ENCODE measurements around the gene SLC10A6.
A peak's percentile ranks its signal among the peaks of the same experiment; 100 is the strongest.

Gene SLC10A6

DNA sequence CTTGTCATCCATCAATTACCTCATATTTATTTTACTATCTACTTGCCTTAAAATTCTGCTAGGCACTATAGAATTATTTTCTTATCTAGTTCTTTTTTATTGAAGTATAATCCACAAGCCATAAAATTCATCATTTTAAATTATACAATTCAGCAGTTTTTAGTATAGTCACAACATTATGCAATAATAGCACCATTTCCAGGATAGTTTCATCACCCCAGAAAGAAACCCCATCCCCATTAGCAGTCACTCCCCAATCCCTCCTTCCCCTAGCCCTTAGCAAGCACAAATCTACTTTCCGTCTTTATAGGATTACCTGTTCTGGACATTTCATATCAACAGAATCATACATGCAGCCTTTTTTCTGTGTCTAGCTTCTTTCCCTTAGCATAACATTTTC is 15.6 kb downstream of the SLC10A6 start:
- Mint-ChIP-seq H3K27ac (no peak overlapping the region), H3K36me3 (ENCODE audit: low read depth) (peaks cover 3% of the 10 kb centered on the region), H3K4me3 (no peak overlapping the region), H3K27me3 (ENCODE audit: low read depth, poor library complexity) (peaks cover 3% of the 10 kb centered on the region), H3K9me3 (peaks cover 21% of the 10 kb centered on the region), H3K4me1 (peaks cover 25% of the 10 kb centered on the region)
- TF ChIP-seq, protein P1, sequence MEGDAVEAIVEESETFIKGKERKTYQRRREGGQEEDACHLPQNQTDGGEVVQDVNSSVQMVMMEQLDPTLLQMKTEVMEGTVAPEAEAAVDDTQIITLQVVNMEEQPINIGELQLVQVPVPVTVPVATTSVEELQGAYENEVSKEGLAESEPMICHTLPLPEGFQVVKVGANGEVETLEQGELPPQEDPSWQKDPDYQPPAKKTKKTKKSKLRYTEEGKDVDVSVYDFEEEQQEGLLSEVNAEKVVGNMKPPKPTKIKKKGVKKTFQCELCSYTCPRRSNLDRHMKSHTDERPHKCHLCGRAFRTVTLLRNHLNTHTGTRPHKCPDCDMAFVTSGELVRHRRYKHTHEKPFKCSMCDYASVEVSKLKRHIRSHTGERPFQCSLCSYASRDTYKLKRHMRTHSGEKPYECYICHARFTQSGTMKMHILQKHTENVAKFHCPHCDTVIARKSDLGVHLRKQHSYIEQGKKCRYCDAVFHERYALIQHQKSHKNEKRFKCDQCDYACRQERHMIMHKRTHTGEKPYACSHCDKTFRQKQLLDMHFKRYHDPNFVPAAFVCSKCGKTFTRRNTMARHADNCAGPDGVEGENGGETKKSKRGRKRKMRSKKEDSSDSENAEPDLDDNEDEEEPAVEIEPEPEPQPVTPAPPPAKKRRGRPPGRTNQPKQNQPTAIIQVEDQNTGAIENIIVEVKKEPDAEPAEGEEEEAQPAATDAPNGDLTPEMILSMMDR (IDR thresholded peaks at IDR 0.05), result no peak
- no peak for DNase-seq

DNA sequence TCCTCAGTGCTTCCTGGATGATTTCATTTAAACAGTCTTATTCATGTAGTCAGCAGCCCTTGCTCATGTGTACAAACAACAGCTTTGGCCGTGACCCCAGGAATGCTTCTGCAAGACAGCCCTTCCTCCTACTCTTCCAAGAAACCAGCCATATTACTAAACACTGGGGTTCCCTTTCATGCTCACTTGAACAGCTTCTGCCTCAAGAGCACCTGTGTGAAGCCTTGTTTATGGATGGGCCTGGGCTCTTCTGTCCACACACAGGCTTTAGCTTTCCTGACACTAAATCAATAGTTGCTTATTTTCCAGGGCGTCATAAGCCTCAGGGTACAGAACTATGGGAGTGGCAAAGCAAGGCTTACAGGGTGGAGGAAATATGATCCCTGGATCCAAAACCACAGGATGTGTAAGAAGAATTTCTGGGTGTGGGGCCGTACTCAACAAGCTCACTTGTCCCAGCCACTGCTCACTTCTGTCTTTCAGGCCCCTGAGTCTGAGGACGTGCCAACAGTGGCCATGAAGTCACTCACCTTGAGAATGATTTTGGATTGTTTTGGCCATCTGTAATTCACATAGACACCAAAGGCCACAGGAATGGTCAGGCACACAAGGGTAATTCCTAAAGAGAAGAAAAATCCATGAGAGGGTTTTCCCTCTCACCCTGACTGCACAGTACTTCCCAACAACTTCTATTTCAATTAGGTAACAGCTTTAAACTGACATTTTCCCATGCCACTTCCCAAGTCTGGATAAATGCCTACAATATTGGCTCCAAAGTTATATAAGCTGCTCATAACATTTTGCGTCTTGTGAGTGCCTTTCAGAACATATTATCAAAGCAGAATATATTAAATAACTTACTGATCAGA is 17.7 kb downstream of the SLC10A6 start:
- Mint-ChIP-seq H3K4me1 (peaks cover 27% of the 10 kb centered on the region), H3K27me3 (ENCODE audit: low read depth, poor library complexity) (peaks cover 3% of the 10 kb centered on the region), H3K27ac (peak overlapping the region; percentile 97), H3K36me3 (ENCODE audit: low read depth) (peaks cover 4% of the 10 kb centered on the region), H3K4me3 (no peak overlapping the region), H3K9me3 (peaks cover 22% of the 10 kb centered on the region)
- TF ChIP-seq, protein P1 (IDR thresholded peaks at IDR 0.05), result no peak
- DNase-seq, result no peak

DNA sequence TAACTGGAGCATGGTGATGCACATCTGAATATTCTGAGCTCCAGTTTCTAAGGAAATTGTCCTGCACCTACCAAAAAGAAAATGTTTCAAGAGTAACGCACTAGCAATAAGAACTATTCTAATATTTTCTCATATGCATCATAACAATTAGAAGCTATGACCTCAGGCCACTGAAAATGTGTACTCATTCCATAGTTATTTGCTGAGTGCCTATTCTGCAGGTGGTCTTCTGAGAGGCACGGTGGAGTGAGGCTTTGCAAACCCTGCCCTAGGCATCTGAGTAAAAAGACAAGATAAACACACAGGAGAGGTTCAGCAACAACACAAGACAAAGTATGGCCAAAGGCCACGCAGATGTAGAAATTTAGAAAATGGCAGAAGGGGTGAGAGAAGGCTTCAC is 23.7 kb downstream of the SLC10A6 start:
- H3K4me3 Mint-ChIP-seq, result no peak overlapping the region
- TF ChIP-seq, protein P1 (IDR thresholded peaks at IDR 0.05), result no peak
- peaks cover 4% of the 10 kb centered on the region for H3K4me1 Mint-ChIP-seq
- H3K27ac Mint-ChIP-seq, result no peak overlapping the region
- peaks cover 14% of the 10 kb centered on the region for H3K9me3 Mint-ChIP-seq
- H3K36me3 Mint-ChIP-seq (ENCODE audit: low read depth), result peaks cover 4% of the 10 kb centered on the region
- H3K27me3 Mint-ChIP-seq (ENCODE audit: low read depth, poor library complexity), result peaks cover 4% of the 10 kb centered on the region
- no peak for DNase-seq

DNA sequence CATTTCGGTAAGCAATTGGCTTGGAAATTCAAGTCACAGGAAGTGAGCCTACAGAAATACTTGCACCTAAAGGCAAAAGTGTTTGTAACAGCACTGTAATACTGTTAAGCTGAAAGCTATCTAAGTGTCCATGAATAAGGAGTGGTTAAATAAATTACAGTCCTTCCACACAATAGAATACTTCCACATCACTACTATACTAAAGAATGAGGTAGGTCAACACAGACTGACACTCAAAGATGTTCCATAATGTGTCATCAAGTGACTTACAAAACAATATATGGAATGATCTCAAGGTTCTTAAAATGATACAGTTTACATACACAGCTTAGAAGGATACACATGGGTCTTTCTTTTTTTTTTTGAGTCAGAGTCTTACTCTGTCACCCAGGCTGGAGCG is 27.0 kb downstream of the SLC10A6 start:
- H3K27me3 Mint-ChIP-seq (ENCODE audit: low read depth, poor library complexity), result peaks cover 4% of the 10 kb centered on the region
- no peak overlapping the region for H3K4me3 Mint-ChIP-seq
- H3K9me3 Mint-ChIP-seq, result peaks cover 3% of the 10 kb centered on the region

DNA sequence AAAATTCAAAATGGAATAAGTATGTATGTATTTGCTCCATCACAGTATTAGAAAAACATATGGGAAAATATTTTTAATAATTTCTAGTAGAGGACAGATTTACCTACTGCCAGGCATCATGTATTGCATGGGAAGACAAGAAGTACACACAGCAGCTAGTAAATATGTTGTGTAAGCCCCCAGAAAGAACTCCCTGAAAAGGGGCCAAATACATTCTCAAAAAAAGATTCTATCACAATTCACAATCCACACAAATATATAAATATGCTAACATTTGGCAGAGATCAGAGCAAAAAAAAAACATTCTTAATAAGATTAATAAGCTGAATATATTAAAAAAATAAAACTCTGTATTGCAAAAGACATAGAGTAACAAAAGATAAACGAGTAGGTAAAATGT is 28.0 kb downstream of the SLC10A6 start:
- DNase-seq, result no peak
- Mint-ChIP-seq H3K9me3 (peaks cover 3% of the 10 kb centered on the region), H3K4me3 (no peak overlapping the region), H3K4me1 (no peaks in the 10 kb centered on the region), H3K36me3 (ENCODE audit: low read depth) (peaks cover 26% of the 10 kb centered on the region), H3K27ac (no peak overlapping the region), H3K27me3 (ENCODE audit: low read depth, poor library complexity) (peaks cover 4% of the 10 kb centered on the region)
- TF ChIP-seq, protein P1 (IDR thresholded peaks at IDR 0.05), result no peak

More for the DNA sequence above, 27.0 kb downstream of the SLC10A6 start:
- no peaks in the 10 kb centered on the region for H3K4me1 Mint-ChIP-seq
- TF ChIP-seq, protein P1 (IDR thresholded peaks at IDR 0.05), result no peak
- DNase-seq, result no peak
- no peak overlapping the region for H3K27ac Mint-ChIP-seq
- H3K36me3 Mint-ChIP-seq (ENCODE audit: low read depth), result peaks cover 16% of the 10 kb centered on the region

DNA sequence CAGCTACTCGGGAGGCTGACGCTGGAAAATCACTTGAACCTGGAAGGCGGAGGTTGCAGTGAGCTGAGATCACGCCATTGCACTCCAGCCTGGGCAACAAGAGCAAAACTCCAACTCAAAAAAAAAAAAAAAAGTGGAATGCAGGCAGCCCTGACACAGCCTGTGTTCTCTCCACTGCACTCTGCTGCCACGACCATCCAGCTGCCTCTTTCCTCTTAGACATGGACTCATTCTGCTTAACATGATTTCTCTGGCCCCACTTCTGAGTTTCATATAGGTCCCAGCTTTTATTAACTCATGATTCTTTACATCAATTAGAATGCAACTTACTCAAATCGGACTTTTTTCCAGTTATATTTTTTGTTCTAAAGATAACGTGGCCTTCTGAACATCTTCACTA is 29.6 kb downstream of the SLC10A6 start:
- H3K27me3 Mint-ChIP-seq (ENCODE audit: low read depth, poor library complexity), result peaks cover 4% of the 10 kb centered on the region
- H3K4me3 Mint-ChIP-seq, result no peak overlapping the region
- no peak for DNase-seq
- H3K27ac Mint-ChIP-seq, result no peak overlapping the region
- TF ChIP-seq, protein P1 (IDR thresholded peaks at IDR 0.05), result no peak
- H3K9me3 Mint-ChIP-seq, result peaks cover 16% of the 10 kb centered on the region
- peaks cover 42% of the 10 kb centered on the region for H3K36me3 Mint-ChIP-seq (ENCODE audit: low read depth)
- no peaks in the 10 kb centered on the region for H3K4me1 Mint-ChIP-seq

All from nephron progenitor cell (in vitro differentiated cells).